GM18498 (cell line): ENCODE measurements around the gene MLPH.
A peak's percentile ranks its signal among the peaks of the same experiment; 100 is the strongest.

Experiments
- ATAC-seq: cut with Tn5 transposase; IDR thresholded peaks from one replicate; pipeline ENCODE4 v1.9.1; 2021; ENCODE audit warnings: mild to moderate bottlenecking, moderate library complexity; ENCODE audit not compliant: unreplicated experiment

Gene MLPH

DNA sequence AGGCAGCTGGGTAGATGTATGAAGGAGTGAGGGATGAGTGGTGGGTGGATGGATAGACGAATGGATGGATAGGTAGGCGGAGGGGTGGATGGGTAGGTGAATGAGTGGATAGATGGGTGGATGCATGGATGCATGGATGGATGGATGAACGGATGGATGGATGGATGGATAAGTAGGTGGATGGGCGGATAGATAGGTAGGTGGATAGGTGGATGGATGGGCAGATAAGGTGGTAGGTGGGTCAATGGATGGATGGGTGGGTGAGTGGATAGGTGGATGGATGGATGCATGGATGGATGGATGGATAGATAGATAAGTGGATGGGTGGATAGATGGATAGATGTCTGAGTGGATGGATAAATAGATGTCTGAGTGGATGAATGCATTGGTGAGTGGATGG is 30.1 kb downstream of the MLPH start:
- ATAC-seq, result no peak

DNA sequence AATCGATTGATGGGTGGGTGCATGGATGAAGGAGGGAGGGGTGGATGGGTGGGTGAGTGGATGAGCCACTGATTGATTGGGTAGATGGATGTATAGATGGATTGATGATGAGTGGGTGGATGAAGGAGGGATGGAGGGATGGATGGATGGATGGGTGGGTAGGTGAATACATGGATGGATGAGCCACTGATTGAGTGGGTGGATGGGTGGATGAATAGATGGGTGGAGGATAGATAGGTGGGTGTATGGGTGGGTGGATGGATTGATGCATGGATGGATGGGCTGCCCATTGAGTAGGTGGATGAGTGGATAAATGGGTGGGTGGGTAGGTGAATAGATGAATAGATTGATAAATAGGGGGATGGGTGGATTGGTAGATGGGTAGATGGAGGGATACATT is 30.9 kb downstream of the MLPH start:
- no peak for ATAC-seq

DNA sequence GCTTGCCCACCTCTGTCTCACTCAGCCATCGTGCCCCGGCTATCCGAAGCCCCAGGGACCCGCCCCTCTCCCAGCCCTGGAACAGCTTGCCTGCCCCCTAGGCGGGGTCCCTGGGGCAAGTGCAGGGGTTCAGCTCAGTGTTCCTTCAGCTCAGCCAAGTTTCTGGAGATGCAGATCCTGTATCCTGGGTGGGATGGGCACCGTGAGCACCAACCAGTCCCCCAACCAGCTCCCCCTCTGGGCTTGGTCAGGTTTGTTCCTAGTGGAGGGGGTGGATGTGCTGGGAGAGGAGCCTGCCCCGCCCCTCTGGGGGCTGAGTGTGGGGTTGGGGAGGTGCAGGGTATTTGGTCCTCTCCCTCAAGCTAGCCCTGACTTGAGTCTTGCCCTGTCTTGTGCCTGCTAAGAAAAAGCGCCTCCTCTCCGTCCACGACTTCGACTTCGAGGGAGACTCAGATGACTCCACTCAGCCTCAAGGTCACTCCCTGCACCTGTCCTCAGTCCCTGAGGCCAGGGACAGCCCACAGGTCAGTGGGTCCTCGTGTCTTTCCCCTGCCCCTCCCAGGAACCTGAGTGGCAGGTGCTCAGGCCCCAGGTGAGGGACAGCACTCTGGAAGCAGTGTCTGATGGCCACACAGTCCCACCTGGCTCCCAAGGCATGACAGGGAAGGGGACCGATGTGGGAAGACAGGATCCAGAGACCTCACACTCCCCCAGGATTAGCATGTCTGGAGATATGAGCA is 32.6 kb downstream of the MLPH start:
- ATAC-seq, result no peak

DNA sequence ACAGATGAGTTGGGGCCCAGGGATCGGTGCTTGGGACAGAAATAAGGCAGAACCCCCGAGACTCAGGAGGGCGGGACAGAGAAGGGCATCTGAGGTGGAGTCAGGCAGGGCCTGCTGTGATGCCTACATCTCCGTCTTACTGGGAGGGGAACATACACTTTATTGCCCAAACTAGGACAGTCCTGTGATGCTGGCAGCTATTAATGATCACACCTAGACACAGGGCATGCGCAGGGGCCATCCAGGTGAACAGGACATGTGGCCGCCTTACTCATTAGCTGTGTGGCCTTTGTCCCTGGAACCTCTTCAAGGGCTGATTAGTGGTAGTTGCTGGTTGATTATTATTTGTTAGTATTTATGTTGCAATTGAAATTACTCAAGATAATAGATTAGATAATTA is 33.2 kb downstream of the MLPH start:
- no peak for ATAC-seq

DNA sequence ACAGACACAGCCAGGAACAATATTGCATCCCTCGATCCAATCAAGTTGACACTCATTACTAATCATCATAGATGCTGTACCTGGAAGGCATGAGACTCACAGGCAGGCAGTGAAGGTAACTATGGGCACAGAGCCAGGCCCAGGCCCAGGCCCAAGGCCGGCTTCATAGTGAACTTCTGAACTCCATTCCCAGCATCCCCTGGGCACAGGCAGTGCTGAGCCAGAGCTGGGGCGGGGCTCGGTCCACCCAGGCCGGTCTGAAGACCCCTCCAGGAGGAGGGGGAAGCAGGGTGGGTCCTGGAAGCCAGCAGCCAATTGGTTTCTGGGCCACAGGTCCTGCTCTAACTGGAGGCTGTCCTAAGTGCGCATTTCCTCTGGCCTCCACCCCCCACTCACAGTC is 37.6 kb downstream of the MLPH start:
- ATAC-seq, result no peak

- no peak for ATAC-seq
Measured at GRCh38 chr2:237525559-237526157, 38.6 kb downstream of the MLPH start.

GRCh38 chr2:237527233-237527632 is 40.2 kb downstream of the MLPH start:
- ATAC-seq, result no peak

DNA sequence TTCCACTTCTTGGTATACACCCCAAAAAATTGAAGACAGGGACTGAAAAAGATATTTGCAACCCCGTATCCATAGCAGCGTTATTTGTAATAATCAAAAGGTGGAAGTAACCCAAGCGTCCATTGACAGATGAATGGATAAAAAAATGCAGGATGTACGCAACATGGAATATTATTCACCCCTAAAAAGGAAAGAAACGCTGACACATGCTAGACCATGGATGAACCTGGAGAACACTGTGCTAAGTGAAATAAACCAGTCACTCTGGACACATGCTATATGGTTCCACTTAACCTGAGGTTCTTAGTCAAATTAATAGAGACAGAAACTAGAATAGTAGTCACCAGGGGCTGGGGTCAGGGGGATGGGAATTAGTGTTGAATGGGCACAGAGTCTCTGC is 40.7 kb downstream of the MLPH start:
- ATAC-seq, result no peak

- peak; percentile 86 for ATAC-seq
Measured at GRCh38 chr2:237529452-237530402, 42.7 kb downstream of the MLPH start.

DNA sequence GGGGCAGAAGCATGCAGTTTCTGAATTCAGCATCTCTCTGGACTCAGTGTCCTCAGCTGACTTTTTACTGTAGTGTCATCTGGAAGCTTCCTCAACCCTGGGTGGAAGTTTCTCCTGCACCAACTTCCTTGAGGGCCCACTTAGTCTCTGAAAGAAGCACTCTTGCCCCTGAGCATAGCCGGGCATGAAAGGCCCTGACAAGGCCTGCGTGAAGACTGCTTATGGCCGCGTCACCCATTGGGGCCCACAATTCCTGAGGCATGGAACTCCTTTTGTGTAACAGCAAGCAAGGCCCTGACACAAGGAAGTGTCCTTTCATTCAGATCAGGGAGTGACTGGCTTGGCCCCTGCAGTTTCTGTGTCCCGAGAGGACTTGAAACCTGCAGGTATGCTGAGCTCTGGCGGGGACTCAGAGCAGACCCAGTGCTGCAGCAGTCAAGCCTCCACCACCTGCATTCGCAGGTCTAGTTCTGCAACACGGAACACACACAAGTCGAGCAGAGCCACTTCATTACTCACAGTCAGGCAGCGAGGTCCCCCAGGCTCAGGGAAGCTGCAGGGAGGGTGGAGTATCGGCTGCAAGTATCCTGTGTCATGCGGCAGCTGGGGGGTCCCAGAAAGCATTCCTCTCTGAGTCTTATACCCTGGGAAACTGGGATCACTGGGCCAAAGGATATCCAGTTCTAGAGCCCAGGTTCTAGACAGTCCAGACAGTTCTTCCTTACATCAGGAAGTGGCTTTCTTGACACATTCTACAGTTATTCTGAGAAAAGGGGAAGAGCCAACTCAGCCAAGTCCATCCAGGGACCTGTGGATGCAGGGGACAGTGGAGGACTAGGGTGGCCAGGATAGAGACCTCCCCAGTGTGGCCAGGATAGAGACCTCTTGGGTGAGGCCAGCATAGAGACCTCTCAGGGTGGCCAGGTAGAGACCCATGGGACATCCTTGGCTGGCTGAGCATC is 43.7 kb downstream of the MLPH start:
- peak; percentile 50 for ATAC-seq

DNA sequence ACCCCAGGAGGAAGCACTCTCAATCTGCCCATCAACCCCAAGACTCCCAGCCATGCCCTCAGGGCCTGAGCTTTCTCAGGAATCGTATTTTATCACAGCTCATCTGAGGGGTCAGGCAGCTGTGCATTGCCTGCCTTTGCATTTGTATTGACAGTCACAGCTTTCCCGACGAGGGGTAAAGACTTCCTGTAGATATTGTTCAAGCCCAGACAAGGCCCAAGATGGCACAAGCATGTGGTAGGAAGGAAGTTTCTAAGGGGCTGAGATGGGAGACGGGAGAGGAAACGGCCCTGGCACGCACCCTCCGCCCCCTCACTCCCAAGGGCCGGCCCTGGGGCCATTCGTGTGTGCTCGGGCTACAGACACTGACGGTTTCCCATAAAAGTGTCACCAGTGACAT is 45.1 kb downstream of the MLPH start:
- no peak for ATAC-seq

DNA sequence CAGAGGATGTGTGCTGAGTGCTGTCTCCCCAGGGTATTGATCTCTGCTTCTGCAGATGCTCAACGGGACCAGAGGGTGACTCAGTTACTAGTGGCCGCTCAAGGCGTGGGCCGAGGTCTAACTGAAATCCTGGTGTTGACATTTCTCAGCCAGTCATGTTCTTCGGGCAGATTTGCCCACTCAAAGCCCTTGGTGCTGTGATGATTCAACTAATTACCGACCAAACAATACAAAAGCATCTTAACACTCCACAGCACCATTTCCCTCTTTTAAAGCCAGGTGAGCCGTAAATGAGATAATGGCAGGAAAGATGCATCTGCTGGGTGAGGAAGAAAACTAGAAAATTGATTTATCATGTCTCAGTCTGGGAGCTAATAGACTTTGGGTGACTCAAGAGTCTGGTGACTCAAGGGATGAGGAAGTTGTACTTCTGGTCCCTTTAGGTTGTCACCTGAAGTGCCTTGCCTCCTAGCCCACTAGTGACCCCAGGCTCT is 46.7 kb downstream of the MLPH start:
- no peak for ATAC-seq

- no peak for ATAC-seq
Measured at GRCh38 chr2:237534380-237534779, 47.3 kb downstream of the MLPH start.

GRCh38 chr2:237535385-237536082 is 48.5 kb downstream of the MLPH start:
- no peak for ATAC-seq

DNA sequence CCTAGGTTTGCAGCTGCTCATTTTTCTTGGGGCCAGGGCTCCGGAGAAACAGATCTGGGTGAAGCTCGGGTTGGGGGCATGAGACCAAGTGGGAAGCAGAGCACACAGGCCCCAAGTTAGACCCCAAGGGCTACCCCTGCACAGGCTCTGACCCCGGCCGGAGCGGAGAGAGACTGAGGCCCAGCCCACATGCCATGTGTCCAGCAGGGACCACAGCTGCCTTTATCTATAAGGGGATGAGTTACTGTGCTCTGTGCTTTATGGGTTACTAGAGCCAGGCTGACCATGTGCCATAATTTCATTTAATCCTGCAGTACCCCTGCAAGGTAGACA is 49.0 kb downstream of the MLPH start:
- ATAC-seq, result no peak

GRCh38 chr2:237536617-237537016 is 49.6 kb downstream of the MLPH start:
- no peak for ATAC-seq

DNA sequence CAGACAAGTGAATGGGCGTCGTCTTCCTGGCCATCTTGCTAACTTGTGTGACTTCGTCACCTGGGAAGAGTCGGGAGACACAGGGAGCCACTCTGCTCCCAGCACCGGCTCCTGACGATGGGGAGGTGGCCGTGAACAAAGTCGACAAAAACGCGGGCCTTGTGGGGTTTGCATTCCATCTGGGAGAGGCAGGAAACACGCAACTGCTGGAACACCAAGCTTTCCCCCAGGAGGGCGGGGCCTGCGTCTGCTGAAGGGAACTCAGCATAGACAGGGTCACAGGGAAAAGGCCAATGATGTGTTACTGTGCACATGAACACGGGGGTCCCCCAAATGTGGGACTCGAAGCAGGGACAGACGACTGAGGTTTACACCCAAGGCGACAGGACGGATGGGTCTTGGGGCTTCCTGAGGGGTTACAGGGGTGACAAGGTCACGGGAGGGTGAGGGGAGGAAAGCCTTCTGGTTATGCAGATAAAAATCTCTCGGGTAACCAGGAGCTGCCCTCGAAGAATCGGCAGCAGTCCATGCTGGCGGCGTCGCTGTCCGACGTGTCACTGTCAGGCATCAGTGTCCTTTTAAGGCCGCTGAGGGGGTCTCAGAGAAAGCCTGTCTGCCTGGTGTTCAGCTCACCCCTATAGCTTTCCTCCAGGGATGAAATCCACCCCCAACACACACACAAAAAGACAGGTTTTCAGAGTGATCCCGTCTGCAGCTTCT is 51.1 kb downstream of the MLPH start:
- no peak for ATAC-seq

DNA sequence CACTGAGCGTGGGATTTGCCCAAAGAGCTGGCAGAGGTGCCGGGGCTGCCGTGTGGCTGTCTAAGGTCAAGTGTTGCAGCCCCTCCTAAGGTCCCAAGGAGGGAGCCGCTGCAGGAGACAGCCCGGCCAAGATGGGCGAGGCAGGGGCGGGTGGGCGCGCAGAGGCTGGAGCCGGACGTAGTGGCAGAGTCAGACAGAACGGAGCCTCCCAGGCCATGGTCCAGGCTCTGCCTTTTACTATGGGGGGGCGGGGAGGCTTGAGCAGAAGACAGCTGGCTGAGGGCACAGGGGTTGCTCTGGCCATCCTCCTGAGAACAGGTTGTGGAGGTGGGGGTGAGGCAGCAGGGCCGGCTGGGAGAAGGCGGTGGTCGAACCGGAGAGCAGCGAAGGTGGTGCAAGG is 51.9 kb downstream of the MLPH start:
- no peak for ATAC-seq

DNA sequence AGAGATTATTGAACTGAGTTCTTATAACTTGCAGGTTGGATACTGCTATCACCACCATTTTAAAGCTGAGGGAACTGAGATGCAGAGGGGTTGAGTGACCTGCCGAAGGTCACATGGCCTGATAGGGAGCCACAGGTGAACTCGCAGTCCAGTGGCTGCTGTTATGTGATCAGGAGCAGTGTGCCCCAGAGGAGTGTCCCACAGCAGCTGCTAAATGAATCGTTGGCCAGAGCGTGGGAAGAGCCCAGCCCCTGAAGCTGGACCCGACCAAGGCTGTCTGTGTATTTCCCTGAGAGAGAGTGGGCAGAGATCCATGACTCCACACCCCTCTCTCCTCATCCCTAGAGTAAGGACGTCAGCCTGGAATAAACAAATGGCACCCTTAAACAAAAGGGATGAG is 52.6 kb downstream of the MLPH start:
- ATAC-seq, result no peak
